ENCODE results near the gene CSPG4.
"Not testable (repeated sequence)": the region's sequence is repeated elsewhere in the genome, so short reads cannot be mapped to it uniquely, and the experiment has no call there.

DNA sequence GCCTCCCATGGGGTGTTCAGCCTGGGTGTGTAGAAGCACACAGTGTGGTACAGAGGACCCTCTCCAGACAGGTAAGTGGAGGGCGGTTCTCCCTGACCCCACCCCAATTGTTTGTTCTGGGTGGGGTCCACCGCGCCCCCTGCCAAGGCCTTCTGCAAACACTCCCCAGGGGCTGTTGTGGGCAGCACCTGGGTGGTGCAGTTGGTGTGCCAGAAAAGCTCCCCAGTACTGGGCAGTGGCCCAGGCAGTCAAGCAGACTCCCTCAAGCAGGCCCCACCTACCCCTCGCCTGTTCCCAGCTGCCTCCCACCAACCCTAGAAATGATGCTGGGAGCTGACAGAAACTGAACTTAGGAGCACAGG lies 49.7 kb upstream of the CSPG4 start:
- TF ChIP-seq, protein P1, sequence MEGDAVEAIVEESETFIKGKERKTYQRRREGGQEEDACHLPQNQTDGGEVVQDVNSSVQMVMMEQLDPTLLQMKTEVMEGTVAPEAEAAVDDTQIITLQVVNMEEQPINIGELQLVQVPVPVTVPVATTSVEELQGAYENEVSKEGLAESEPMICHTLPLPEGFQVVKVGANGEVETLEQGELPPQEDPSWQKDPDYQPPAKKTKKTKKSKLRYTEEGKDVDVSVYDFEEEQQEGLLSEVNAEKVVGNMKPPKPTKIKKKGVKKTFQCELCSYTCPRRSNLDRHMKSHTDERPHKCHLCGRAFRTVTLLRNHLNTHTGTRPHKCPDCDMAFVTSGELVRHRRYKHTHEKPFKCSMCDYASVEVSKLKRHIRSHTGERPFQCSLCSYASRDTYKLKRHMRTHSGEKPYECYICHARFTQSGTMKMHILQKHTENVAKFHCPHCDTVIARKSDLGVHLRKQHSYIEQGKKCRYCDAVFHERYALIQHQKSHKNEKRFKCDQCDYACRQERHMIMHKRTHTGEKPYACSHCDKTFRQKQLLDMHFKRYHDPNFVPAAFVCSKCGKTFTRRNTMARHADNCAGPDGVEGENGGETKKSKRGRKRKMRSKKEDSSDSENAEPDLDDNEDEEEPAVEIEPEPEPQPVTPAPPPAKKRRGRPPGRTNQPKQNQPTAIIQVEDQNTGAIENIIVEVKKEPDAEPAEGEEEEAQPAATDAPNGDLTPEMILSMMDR (IDR thresholded peaks at IDR 0.05), result not testable (repeated sequence)
- not testable (repeated sequence) for TF ChIP-seq POLR2A (IDR thresholded peaks at IDR 0.05)
